Progenitor cell of endocrine pancreas (in vitro differentiated cells): Measurements from ENCODE around the gene PCAT7. TPM values are rescaled to one million over a fixed set of nuclear protein-coding genes. Genes with fewer than 3 reads are reported as not detected.
A peak's percentile ranks its signal among the peaks of the same experiment; 100 is the strongest.

Source experiments
- DNase-seq: peaks from one replicate; pipeline ENCODE4 v3.0.0; 2021; ENCODE audit warnings: low spot score; ENCODE audit not compliant: unreplicated experiment
- H3K27ac Mint-ChIP-seq: 2 replicates; pipeline ENCODE4 v1.8.0; 2021; ENCODE audit warnings: mild to moderate bottlenecking, moderate library complexity, mixed read lengths
- H3K27me3 Mint-ChIP-seq: 2 replicates; pipeline ENCODE4 v1.8.0; 2021; ENCODE audit warnings: mixed read lengths
- H3K36me3 Mint-ChIP-seq: 2 replicates; pipeline ENCODE4 v1.8.0; 2022; ENCODE audit warnings: mixed read lengths; ENCODE audit not compliant: insufficient read depth
- H3K4me1 Mint-ChIP-seq: 2 replicates; pipeline ENCODE4 v1.8.0; 2021; ENCODE audit warnings: low read depth, mixed read lengths
- H3K4me3 Mint-ChIP-seq: 2 replicates; pipeline ENCODE4 v1.8.0; 2021; ENCODE audit warnings: low read depth, mild to moderate bottlenecking, moderate library complexity, mixed read lengths
- H3K9me3 Mint-ChIP-seq: 2 replicates; pipeline ENCODE4 v1.8.0; 2021; ENCODE audit warnings: low read depth, mixed read lengths
- total RNA-seq: library from RNA; stranded (reverse); gene quantifications from 2 replicates; pipeline ENCODE4 v1.2.1, GENCODE V29; 2021
- TF ChIP-seq, protein P1 (sequence below): fragments of 200-600 bp; sonication (generic); IDR thresholded peaks from one replicate; pipeline ENCODE4 v1.5.0; 2021; ENCODE audit warnings: antibody characterized with exemption, mild to moderate bottlenecking; ENCODE audit not compliant: unreplicated experiment

The PCAT7 gene
- total RNA-seq, 1 donor from 2014 or later, result 13.1 TPM

DNA sequence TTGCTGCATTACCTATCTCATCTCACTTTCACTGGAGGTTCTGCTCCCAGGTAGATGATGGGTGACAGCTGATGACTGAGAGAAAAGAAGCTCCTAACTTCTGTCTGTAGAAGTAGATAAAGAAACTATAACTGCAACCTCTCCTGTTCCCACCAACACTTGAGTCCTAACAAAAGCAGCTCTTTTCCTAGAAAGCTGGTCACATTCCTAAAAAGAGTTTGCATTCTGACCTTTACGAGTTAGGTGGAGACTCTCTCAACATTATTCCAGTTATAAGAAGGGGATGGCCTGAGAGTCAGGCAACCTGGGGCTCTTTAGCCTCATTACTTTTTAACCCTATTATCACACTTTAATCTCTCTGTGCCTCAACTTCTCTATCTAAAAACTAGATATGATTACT is 8.9 kb upstream of the PCAT7 start:
- no peak overlapping the region for H3K4me3 Mint-ChIP-seq
- no peak overlapping the region for H3K27ac Mint-ChIP-seq
- TF ChIP-seq, protein P1, sequence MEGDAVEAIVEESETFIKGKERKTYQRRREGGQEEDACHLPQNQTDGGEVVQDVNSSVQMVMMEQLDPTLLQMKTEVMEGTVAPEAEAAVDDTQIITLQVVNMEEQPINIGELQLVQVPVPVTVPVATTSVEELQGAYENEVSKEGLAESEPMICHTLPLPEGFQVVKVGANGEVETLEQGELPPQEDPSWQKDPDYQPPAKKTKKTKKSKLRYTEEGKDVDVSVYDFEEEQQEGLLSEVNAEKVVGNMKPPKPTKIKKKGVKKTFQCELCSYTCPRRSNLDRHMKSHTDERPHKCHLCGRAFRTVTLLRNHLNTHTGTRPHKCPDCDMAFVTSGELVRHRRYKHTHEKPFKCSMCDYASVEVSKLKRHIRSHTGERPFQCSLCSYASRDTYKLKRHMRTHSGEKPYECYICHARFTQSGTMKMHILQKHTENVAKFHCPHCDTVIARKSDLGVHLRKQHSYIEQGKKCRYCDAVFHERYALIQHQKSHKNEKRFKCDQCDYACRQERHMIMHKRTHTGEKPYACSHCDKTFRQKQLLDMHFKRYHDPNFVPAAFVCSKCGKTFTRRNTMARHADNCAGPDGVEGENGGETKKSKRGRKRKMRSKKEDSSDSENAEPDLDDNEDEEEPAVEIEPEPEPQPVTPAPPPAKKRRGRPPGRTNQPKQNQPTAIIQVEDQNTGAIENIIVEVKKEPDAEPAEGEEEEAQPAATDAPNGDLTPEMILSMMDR, result no peak
- H3K4me1 Mint-ChIP-seq, result peaks cover 13% of the 10 kb centered on the region
- H3K27me3 Mint-ChIP-seq, result peaks cover 8% of the 10 kb centered on the region
- peaks cover 8% of the 10 kb centered on the region for H3K36me3 Mint-ChIP-seq
- DNase-seq, result no peak
- H3K9me3 Mint-ChIP-seq, result peaks cover 3% of the 10 kb centered on the region

DNA sequence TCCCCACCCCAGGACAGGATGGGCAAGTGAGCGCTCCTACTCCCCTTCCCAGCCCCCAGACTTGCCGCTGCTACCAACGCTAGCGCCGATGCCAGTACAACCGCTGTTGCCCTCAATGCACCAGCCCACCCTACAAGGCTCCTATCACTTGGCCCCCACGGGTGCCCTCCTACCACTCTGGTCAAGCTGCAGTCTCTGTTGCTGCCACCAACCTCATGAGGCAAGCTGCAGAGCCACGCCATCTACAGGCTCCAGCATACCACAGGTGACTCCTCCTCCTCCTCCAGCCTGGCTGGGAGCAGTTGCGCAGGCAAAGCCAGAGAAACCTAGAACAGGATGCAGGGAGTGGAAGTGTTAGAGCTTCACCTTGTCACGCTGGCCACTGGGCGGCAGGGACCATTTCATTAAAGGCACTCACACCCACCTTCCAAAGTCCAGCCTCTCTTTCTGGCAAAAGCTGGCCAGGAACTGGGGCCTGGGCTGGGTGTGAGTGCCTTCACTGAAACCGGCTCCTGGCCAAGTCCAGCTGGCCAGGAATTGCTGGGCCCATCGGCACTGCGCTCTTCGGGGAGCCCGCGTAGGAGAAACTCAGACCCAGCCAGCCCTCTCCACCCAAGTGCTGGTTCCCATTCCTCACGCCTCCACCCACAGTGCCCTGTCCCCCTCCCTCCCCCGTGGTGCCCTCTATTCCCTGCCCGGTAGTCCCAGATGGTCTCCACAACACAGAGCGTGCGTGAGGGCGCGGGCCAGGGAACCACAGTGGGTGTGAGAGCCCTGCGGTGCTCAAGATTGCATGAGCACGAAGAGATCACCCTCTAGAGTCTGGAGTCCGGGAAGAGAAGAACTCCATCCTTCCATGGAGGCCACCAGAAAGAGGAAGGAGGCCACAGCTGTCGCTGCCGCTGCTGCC is 1.6 kb upstream of the PCAT7 start:
- H3K27ac Mint-ChIP-seq, result no peak overlapping the region
- TF ChIP-seq, protein P1, result no peak
- peaks cover 4% of the 10 kb centered on the region for H3K9me3 Mint-ChIP-seq
- peaks cover 3% of the 10 kb centered on the region for H3K4me1 Mint-ChIP-seq
- H3K4me3 Mint-ChIP-seq, result no peak overlapping the region
- H3K36me3 Mint-ChIP-seq, result peaks cover 7% of the 10 kb centered on the region
- no peak for DNase-seq
- peaks cover 7% of the 10 kb centered on the region for H3K27me3 Mint-ChIP-seq

DNA sequence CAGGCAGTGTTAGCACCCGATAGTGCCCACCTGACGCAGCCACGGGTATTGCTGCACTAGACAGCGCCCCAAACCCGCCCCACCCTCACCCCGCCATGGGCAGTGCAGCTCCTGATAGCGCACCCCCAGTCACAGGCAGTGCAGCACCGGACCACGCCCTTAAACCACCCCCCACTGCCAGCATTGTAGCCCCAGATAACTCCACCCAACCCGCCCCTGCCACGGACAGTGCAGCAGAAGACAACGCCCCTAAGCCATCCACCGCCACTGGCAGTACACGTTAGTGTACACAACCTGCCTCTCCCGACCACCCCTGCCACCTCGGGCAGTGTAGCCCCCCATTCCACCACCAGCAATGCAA is 825 bp upstream of the PCAT7 start:
- no peak for DNase-seq
- H3K4me1 Mint-ChIP-seq, result peaks cover 3% of the 10 kb centered on the region
- TF ChIP-seq, protein P1, result no peak
- H3K36me3 Mint-ChIP-seq, result peaks cover 7% of the 10 kb centered on the region
- H3K9me3 Mint-ChIP-seq, result peaks cover 4% of the 10 kb centered on the region
- H3K27me3 Mint-ChIP-seq, result peaks cover 7% of the 10 kb centered on the region
- H3K27ac Mint-ChIP-seq, result no peak overlapping the region
- H3K4me3 Mint-ChIP-seq, result no peak overlapping the region

DNA sequence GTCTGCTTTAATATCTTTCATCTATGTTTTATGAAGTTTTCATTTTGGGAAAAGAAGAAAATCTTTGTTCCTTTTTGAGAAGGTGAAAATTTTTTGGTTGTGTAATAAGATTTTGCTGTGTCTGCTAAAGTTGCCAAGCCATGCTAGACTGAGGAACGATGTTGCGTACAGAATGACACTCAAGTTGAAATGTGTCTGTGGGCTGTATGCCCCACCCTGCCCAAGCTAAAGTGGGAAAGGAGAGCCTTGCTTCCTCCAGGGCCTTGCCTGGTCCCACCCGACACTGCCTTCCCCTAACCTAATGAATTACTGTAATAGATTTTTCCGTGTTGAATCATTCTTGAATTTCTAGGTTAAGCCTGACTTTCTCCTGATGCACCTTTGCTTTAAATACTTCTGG is 2.5 kb downstream of the PCAT7 start:
- peak overlapping the region; percentile 41 for H3K27ac Mint-ChIP-seq
- H3K9me3 Mint-ChIP-seq, result no peaks in the 10 kb centered on the region
- peaks cover 4% of the 10 kb centered on the region for H3K36me3 Mint-ChIP-seq
- peak overlapping the region; percentile 15 for H3K4me3 Mint-ChIP-seq
- TF ChIP-seq, protein P1, result no peak
- H3K27me3 Mint-ChIP-seq, result peaks cover 7% of the 10 kb centered on the region
- peaks cover 3% of the 10 kb centered on the region for H3K4me1 Mint-ChIP-seq
- no peak for DNase-seq

DNA sequence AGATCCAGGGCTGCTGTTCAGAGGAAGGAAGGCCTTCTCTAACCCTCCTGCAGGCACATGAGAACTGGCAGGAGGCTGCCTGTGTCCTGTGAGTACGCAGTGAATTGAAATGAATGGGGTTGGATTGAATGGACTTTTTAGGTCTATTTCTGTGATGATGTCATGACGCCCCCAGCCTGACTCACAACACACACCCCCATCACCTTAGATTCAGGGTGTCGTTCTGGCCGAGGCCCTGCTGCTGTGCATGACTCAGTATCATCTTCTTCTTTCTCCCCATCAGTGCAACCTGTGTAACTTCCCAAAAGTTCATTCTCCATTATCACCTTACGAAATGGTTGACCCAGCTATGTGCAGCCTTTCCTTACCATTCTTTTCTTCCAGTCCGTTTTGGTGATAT is 5.4 kb downstream of the PCAT7 start:
- Mint-ChIP-seq H3K4me3 (no peak overlapping the region), H3K27ac (no peak overlapping the region), H3K27me3 (peaks cover 7% of the 10 kb centered on the region), H3K36me3 (peaks cover 12% of the 10 kb centered on the region), H3K9me3 (peaks cover 5% of the 10 kb centered on the region), H3K4me1 (peaks cover 3% of the 10 kb centered on the region)
- TF ChIP-seq, protein P1, result no peak
- DNase-seq, result no peak
